Measurements from ENCODE around the gene DNER.
"Not testable (repeated sequence)": the region's sequence is repeated elsewhere in the genome, so short reads cannot be mapped to it uniquely, and the experiment has no call there.

Gene DNER

GRCh38 chr2:229715895-229716507 is 1.6 kb upstream of the DNER start:
- peak; percentile 74 for DNase-seq

DNA sequence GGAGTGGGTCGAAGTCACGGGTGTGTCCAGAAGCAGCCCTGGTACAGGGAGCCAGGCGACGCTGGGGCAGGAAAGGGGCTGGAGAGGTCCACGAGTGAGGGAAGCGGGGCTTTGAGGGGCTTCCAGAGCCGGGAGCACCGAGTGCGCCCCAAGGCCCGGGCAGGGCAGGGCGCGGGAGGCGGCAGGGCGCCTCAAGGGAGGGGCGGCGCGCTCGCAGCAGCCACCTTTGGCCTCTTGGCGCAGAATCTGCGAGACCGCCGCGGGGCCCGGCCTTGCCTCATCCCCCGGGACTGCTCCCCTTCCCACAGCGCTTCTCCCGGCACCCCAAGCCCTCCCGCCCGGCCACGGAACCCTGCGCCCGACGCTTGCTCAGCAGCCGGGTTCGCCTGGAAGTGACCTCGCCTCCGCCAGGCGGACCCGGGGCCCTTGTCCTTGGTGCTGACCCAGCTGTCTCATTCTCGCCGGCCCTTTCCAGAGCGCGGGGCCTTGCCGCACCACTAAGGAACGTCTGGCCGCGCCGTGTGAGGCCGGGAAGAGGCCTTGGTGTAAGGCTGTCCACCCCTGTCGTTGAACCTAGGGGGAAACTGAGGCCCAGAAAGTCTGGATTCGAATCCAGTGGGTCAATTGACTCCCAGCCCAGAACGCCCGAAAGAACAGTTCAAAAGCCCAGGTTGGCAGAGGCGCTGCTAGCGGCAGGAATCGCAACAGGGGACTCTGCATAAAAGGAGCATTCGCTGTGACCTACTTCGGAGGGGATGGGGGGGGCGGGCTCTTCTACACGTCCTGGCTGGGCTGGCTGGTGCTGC is 584 bp upstream of the DNER start:
- DNase-seq, result peak; percentile 68

GRCh38 chr2:229713371-229714079 is 830 bp downstream of the DNER start:
- DNase-seq, result peak; percentile 77

- DNase-seq, result no peak
Observed at GRCh38 chr2:229712136-229712535, 2.2 kb downstream of the DNER start.

- DNase-seq, result no peak
Observed at GRCh38 chr2:229708335-229708734, 6.0 kb downstream of the DNER start.

DNA sequence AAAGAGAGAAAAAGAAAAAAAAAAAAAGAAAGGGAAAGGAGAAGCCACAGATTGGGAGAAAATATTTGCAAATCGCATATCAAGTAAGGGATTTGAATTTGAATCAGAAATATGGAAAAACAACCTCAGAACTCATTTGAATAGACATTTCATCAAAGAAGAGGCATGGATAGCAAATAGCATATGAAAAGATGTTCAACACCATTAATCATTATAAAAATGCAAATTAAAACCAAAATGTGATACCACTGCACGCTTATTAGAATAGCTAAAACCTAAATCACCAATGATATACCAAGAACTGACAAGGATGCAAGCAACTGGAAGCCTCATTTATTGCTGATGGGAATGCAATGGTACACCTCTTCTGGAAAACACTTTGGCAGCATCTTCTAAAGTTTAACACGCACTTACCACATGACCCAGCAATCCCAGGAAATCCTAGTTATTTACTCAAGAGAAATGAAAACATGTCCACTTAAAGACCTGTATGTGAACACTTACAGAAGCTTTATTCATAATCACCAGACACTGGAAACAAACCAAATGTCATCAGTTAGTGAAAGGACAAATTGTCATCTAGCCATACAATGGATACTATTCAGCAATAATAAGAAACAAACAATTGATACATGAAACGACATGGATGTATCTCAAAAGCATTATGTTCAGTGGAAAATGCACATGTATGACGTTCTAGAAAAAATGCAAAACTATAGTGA is 10.3 kb downstream of the DNER start:
- DNase-seq, result peak; percentile 72

DNA sequence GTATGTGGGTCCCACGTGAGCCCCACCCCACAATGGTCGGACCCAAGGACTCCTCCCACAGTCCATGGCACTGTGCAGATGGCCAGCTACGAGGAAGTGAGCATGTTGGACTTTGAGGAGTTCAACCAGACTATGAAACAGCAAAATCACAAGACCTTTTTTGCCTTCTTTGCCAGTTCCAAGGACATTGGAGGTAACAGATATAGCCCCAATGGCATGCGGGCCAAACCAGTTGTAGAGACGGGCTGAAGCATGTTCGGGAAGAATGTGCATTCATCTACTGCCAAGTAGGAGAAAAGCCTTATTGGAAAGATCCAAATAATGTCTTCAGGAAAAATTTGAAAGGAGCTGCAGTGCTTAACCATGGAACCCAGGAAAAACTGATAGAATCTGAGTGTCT is 12.6 kb downstream of the DNER start:
- no peak for DNase-seq

DNA sequence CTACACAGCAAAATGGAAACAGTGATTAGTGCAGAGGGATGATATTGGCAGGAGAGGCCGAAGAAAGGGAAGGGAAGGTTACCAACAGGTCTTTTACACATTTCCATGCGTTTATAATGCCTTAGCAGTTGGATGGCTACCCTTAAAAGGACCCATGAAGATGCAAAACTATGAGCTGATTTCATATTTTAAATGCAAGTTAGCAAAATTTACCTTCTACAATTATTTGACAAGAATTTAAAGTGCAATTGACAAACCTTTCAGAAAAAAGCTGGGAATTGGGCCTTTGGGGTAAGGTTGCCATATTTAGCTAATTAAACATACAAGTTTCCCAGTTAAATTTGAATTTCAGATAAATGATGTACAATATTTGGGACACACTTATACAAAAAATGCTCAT is 13.3 kb downstream of the DNER start:
- no peak for DNase-seq

- no peak for DNase-seq
Observed at GRCh38 chr2:229695961-229696360, 18.4 kb downstream of the DNER start.

DNA sequence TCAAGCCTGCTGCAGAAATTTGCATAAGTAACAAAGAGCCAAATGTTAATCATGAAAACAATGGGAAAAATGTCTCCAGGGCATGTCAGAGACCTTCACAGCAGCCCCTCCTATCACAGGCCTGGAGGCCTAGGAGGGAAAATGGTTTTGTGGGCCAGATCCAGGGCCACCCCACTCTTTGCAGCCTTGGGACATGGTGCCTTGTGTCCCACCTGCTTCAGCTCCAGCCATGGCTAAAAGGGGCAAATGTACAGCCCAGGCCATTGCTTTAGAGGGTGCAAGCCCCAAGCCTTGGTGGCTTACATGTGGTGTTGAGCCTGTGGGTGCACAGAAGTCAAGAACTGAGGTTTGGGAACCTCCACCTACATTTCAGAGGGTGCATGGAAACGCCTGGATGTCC is 20.5 kb downstream of the DNER start:
- not testable (repeated sequence) for DNase-seq

GRCh38 chr2:229691631-229692030 is 22.7 kb downstream of the DNER start:
- no peak for DNase-seq

DNA sequence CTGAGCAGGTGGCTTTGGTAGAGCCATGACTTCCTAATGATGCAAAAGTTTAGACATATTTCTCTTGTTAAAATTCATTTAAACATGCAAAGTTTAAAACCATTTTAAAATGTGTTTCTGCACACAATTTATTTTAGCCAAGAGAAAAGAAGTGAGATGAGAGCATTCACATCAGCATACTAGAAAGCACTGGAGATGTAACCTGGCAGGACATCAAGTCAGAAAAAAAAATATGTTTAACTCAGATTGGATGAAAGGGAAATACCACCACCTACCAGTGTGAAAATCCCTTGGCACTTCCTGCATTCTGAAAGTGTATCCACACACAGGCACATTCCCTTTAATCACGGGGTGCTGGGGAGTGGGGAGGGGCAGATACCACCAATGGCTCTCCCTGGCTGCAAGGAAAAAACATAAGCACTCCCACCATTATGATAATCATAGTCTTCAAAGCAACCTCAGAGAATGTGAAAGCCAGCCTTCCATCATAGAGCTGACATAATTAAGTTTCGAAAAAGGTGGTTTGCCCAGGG is 25.0 kb downstream of the DNER start:
- DNase-seq, result no peak

GRCh38 chr2:229688141-229688540 is 26.2 kb downstream of the DNER start:
- no peak for DNase-seq

DNA sequence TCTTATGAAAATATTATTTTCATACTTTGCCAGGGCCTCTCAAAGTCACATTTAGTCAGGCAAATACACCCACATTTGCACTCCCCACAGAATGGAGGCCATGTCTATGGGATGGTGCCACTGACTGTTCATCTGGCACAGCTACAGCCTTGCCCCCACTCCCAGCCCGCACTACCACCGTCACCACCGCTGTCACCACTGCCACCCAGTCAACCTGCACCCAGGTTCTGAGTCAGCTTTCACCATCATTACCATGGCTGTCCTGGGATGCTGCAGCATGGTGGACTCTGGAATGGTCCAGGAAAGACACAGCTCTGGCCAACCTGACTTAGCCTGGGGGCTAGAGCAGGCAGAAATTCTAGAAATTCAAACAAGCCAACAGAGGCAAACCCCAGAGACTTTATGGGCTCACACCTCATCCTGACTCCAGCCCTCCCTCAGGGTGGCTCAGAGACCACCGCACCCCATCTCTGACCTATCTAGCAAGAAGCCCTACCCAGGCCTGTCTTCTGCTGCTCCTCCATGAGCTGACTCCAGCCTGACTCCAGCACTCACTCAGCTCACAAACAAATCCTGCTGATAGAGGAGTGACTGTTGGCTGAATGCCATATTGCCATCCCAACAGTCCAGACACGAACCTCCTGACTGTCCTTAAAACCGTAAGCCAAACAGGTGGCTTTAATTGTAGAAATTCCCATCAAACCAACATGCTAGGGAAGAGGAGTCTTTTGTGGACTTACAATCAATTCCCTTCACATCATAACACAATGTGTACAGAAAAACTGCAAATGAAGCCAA is 28.0 kb downstream of the DNER start:
- DNase-seq, result no peak

DNA sequence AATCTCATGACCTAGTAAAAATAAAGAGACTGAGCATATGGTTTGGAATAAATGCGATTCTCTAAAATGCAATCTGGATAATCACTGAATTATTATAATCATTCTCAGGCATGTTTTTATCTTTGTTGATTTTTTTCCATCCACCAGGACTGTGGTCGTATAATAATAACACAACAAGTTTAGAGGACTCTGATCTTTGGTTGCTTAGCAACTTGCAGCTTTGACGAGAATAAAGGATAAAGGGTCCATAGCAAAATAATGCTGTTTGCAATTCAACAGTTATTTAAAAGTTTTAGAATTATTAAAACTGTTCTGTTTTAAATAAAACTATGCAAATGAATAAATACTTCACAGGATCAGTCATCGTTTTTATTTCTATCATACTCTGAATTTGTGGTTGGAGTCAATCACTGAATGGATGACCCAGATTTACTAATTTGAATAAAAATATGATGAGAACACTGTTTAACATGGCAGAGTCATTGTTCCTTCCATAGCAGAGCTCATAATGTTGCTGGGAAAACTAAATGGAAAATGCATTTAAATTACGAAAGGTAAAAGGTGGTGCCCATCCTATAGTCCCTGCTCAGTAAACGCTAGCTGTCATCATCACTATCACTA is 29.3 kb downstream of the DNER start:
- DNase-seq, result no peak

- DNase-seq, result no peak
Observed at GRCh38 chr2:229679393-229680125, 34.8 kb downstream of the DNER start.

DNA sequence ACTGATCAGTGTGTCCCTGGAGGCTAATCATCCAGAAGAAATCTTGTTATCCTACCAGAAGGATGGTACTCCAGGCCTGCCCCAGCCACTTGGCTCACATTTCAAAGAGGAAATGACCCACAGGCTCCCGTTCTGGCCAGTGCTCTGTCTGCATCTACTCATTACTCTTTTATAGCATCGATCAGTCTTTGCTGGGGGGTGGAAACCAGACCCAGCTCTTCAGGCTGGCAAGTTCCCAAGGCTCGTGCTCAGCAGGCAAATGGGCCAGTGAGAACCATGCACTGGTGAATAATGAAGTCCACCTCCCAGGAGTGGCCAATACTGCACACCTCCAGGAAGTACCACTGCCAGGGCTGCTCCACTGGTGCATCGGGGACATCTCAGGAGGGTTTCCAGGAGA is 38.8 kb downstream of the DNER start:
- no peak for DNase-seq

GRCh38 chr2:229674830-229675530 is 39.4 kb downstream of the DNER start:
- no peak for DNase-seq

- no peak for DNase-seq
Observed at GRCh38 chr2:229673676-229674075, 40.7 kb downstream of the DNER start.

DNA sequence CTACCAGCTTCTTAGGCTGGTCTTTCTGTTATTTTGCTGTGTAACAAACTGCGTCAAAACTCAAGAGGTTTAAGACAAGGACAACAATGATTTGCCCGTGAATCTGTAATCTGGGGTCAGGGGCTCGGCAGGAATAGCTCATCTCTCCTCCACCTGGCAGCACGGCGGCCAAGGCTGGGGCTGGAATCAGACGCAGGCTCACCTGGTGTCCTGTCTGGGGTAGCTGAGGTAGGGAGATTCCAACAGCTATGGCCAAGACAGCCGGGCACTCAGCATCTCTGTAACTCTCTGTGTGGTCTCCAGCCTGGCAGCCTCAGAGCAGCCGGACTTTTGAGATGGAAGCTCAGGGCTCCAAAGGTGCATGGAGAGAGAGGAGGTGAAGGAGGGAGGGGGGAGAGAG is 42.3 kb downstream of the DNER start:
- no peak for DNase-seq

Measured in midbrain (tissue), 1 donor.